Measurements from ENCODE around the gene ARFGEF3. TPM values are rescaled to one million over a fixed set of nuclear protein-coding genes. Genes with fewer than 3 reads are reported as not detected.

The ARFGEF3 gene
- total and polyA plus RNA-seq, 2 experiments from 2014 or later, result 0.43 to 1.1 TPM

DNA sequence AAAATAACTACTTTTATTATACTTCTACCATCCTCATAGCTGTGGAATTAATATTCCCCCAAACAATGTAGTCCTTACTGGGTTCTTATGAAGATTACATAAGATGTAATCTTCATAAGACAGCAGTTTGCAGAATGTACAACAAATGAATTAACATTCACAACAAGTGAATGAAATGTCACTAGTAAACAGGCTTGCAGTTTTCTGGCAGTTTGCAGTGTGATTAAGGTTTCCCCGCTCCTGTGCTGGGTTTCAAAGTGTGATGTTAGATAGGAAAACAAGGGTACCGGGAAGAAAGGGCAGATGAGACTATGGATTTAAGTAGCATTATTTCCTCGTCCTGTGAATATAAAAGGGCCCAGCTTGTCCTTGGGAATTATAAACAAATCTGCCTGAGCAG lies 22.5 kb downstream of the ARFGEF3 start:
- TF ChIP-seq, protein P1, sequence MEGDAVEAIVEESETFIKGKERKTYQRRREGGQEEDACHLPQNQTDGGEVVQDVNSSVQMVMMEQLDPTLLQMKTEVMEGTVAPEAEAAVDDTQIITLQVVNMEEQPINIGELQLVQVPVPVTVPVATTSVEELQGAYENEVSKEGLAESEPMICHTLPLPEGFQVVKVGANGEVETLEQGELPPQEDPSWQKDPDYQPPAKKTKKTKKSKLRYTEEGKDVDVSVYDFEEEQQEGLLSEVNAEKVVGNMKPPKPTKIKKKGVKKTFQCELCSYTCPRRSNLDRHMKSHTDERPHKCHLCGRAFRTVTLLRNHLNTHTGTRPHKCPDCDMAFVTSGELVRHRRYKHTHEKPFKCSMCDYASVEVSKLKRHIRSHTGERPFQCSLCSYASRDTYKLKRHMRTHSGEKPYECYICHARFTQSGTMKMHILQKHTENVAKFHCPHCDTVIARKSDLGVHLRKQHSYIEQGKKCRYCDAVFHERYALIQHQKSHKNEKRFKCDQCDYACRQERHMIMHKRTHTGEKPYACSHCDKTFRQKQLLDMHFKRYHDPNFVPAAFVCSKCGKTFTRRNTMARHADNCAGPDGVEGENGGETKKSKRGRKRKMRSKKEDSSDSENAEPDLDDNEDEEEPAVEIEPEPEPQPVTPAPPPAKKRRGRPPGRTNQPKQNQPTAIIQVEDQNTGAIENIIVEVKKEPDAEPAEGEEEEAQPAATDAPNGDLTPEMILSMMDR (IDR thresholded peaks at IDR 0.05; ENCODE audit: low read depth, low read length), result no peak
- no peaks in the 10 kb centered on the region for H3K27me3 ChIP-seq
- no peak for DNase-seq (ENCODE audit: low read depth in 1 of 2, low spot score in 1 of 2)
- H3K4me1 ChIP-seq (ENCODE audit: low read depth), result peaks cover 10% of the 10 kb centered on the region
- no peaks in the 10 kb centered on the region for H3K36me3 ChIP-seq
- H3K4me3 ChIP-seq, result no peak overlapping the region
- H3K27ac ChIP-seq, result no peak overlapping the region
- H3K9me3 ChIP-seq (ENCODE audit: low read depth), result no peaks in the 10 kb centered on the region

DNA sequence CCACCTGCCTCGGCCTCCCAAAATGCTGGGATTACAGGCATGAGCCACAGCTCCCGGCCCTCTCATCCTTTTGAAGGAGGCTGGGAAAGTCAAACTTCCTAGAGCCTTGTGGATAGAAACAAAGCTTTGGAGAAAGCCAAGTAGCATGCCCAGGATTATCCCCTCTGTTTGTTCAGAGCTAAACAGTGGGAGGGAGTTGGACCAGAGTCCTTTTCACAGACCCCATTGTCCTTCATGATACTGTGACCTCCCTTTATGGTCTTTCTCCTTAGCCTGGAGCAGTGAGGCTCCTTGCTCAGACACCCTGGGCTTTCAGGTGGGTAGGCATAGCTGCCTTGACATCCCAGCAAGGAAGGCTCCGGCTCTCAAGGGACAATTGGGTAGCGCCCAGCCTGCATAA lies 25.4 kb downstream of the ARFGEF3 start:
- no peak overlapping the region for H3K4me3 ChIP-seq

DNA sequence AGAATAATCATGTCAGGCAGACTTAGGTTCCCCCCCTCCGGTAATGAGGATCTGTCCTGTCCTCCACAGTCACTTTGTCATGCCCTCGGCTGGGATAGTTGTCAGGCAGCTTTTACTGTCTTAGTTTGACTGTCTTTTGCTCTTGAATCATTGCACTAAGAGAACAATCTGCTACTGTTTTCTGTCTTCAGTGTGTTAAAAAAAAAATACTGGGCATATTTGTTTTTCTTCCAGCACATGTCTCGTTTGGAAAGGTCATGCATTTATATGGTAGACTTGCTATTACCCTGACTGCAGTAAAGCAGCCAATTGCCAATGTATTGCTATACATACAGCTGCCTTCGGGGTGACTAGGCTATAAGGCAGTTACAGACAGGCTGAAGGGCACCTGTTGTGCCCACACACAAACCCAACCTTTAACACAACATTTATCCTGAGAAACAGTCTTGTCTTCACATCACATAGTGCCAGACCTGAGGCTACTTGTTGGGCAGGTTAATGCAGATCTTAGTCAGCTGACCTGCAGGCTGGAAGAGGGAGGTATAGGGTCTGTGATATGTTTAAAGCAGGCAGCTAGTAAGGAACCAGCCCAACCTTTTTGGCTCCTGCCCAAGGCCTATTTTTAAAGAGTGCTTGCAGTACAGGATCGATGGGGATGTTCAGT lies 26.7 kb downstream of the ARFGEF3 start:
- no peaks in the 10 kb centered on the region for H3K27me3 ChIP-seq
- H3K36me3 ChIP-seq, result no peaks in the 10 kb centered on the region
- no peak overlapping the region for H3K27ac ChIP-seq
- H3K4me1 ChIP-seq (ENCODE audit: low read depth), result peaks cover 10% of the 10 kb centered on the region
- peak in 1 of 2 donors; percentile 74 for DNase-seq (ENCODE audit: low read depth in 1 of 2, low spot score in 1 of 2)
- no peak overlapping the region for H3K4me3 ChIP-seq
- no peaks in the 10 kb centered on the region for H3K9me3 ChIP-seq (ENCODE audit: low read depth)
- TF ChIP-seq, protein P1 (IDR thresholded peaks at IDR 0.05; ENCODE audit: low read depth, low read length), result no peak

More for the DNA sequence above, 25.4 kb downstream of the ARFGEF3 start:
- H3K27ac ChIP-seq, result no peak overlapping the region
- no peak for DNase-seq (ENCODE audit: low read depth in 1 of 2, low spot score in 1 of 2)
- TF ChIP-seq, protein P1 (IDR thresholded peaks at IDR 0.05; ENCODE audit: low read depth, low read length), result no peak
- no peaks in the 10 kb centered on the region for H3K36me3 ChIP-seq
- no peaks in the 10 kb centered on the region for H3K27me3 ChIP-seq
- H3K4me1 ChIP-seq (ENCODE audit: low read depth), result peaks cover 10% of the 10 kb centered on the region
- no peaks in the 10 kb centered on the region for H3K9me3 ChIP-seq (ENCODE audit: low read depth)

DNA sequence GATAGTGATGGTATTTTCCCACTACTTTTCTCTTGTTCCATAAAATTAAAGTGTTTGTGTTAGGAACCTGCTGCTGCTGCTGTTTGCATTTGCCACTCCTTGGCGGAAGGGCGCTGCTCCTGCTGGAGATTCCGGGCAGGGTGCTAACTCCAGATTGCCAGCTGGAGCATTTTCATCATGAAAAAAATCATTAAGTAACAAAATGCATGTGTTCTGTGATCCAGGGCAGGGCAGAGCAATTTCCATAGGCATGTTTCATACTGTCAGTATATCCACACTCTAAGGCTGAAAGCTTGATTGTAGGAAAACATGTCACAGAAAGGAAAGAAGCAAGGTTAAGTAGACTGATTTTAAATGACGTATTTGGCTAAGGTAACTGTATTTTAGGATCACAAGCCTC lies 32.5 kb downstream of the ARFGEF3 start:
- H3K4me3 ChIP-seq, result no peak overlapping the region
- TF ChIP-seq, protein P1 (IDR thresholded peaks at IDR 0.05; ENCODE audit: low read depth, low read length), result no peak
- no peaks in the 10 kb centered on the region for H3K9me3 ChIP-seq (ENCODE audit: low read depth)
- no peaks in the 10 kb centered on the region for H3K36me3 ChIP-seq
- H3K27ac ChIP-seq, result no peak overlapping the region
- H3K27me3 ChIP-seq, result no peaks in the 10 kb centered on the region
- no peaks in the 10 kb centered on the region for H3K4me1 ChIP-seq (ENCODE audit: low read depth)
- no peak for DNase-seq (ENCODE audit: low read depth in 1 of 2, low spot score in 1 of 2)

DNA sequence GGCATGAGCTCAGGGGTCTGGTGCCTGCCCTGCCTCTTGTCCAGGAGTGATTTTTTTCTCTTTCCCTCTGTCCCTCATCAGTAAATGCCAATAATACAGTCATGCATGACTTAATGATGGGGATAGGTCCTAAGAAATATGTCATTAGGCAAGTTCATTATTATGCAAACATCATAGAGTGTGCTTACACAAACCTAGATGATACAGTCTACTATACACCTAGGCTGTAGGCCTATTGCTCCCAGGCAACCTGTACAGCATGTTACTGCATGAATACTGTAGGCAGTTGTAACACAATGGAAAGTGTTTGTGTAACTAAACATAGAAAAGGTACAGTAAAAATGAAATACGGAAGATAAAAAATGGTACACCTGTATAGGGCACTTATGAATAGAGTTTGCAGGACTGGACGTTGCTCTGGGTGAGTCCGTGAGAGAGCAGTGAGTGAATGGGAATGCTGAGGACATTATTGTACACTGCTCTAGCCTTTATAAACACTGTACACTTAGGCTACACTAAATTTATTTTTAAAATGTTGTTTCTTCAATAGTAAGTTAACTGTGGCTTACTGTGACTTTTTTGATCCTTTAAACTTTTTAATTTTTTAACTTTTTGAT lies 34.5 kb downstream of the ARFGEF3 start:
- no peaks in the 10 kb centered on the region for H3K27me3 ChIP-seq
- H3K36me3 ChIP-seq, result no peaks in the 10 kb centered on the region
- H3K4me1 ChIP-seq (ENCODE audit: low read depth), result no peaks in the 10 kb centered on the region
- TF ChIP-seq, protein P1 (IDR thresholded peaks at IDR 0.05; ENCODE audit: low read depth, low read length), result no peak
- DNase-seq (ENCODE audit: low read depth in 1 of 2, low spot score in 1 of 2), result no peak
- no peak overlapping the region for H3K27ac ChIP-seq
- no peaks in the 10 kb centered on the region for H3K9me3 ChIP-seq (ENCODE audit: low read depth)
- no peak overlapping the region for H3K4me3 ChIP-seq
